DND-41 (cell line): ENCODE measurements around the gene GINS2.

ENCODE experiments used
- EZH2 ChIP-seq: IDR thresholded peaks from 3 replicates; pipeline ENCODE4 v1.6.1; 2012; ENCODE audit warnings: borderline replicate concordance, low read depth, mild to moderate bottlenecking, moderate library complexity, low read length, inconsistent platforms; ENCODE audit not compliant: severe bottlenecking
- TF ChIP-seq, protein P1 (sequence below): IDR thresholded peaks from 2 replicates; pipeline ENCODE4 v1.5.1; 2012; ENCODE audit warnings: borderline replicate concordance, low read length, moderate library complexity, mild to moderate bottlenecking; ENCODE audit not compliant: poor library complexity, severe bottlenecking; ENCODE audit errors: extremely low read depth

DNA sequence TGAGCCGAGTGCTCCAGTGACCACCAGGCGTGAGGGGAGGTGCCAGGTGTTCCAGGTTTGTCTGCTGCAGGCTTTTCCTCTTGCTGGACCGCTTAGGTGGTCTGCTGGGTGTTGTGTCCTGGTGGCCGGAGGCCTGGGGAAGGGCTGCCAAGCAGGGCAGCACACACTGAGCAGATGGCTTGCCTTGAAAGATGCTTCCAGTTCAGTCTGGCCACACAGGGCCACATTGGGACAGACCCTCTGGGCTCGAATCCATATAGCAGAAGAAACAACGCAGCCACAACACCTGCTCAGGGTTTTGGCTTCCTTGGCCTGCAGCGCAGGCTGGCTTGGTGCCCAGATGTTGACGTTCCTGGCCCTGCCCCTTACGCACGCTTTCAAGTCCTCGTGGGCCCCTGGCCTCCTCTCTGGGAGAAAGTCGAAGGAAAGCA lies 24.8 kb downstream of the GINS2 start:
- no peak for TF ChIP-seq EZH2
- TF ChIP-seq, protein P1, sequence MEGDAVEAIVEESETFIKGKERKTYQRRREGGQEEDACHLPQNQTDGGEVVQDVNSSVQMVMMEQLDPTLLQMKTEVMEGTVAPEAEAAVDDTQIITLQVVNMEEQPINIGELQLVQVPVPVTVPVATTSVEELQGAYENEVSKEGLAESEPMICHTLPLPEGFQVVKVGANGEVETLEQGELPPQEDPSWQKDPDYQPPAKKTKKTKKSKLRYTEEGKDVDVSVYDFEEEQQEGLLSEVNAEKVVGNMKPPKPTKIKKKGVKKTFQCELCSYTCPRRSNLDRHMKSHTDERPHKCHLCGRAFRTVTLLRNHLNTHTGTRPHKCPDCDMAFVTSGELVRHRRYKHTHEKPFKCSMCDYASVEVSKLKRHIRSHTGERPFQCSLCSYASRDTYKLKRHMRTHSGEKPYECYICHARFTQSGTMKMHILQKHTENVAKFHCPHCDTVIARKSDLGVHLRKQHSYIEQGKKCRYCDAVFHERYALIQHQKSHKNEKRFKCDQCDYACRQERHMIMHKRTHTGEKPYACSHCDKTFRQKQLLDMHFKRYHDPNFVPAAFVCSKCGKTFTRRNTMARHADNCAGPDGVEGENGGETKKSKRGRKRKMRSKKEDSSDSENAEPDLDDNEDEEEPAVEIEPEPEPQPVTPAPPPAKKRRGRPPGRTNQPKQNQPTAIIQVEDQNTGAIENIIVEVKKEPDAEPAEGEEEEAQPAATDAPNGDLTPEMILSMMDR, result no peak
